Measurements from ENCODE around the gene DPYSL4.

GRCh38 chr10:132137111-132138072, 49.4 kb upstream of the DPYSL4 start:
- TF ChIP-seq CTCF (IDR thresholded peaks at IDR 0.05; ENCODE audit: poor library complexity) (no peak), EZH2 (IDR thresholded peaks at IDR 0.05; ENCODE audit: borderline replicate concordance) (no peak)

All from hepatocyte (in vitro differentiated cells).